ENCODE data around the gene LRMDA. TPM values are rescaled to one million over a fixed set of nuclear protein-coding genes. Genes with fewer than 3 reads are reported as not detected.

LRMDA gene
- total RNA-seq, 6 experiments from 2014 or later = 0.32 TPM; not detected in 5

GRCh38 chr10:75662715-75663114 lies 231.3 kb downstream of the LRMDA start:
- H3K27me3 Mint-ChIP-seq (ENCODE audit: insufficient read depth) = peaks cover 4% of the 10 kb centered on the region; the same call in 1 of the 2 replicates
- no peak overlapping the region for H3K27ac Mint-ChIP-seq

GRCh38 chr10:75663947-75664664 lies 232.7 kb downstream of the LRMDA start:
- no peak for DNase-seq
- Mint-ChIP-seq H3K36me3 (ENCODE audit: low read depth) (no peaks in the 10 kb centered on the region), H3K27ac (no peak overlapping the region), H3K4me1 (ENCODE audit: low read depth) (no peaks in the 10 kb centered on the region), H3K9me3 (no peaks in the 10 kb centered on the region), H3K27me3 (ENCODE audit: insufficient read depth) (peaks cover 5% of the 10 kb centered on the region), H3K4me3 (no peak overlapping the region)
- no peak for TF ChIP-seq CTCF (IDR thresholded peaks at IDR 0.05)

More at GRCh38 chr10:75662715-75663114, 231.3 kb downstream of the LRMDA start:
- H3K9me3 Mint-ChIP-seq = no peaks in the 10 kb centered on the region
- no peak overlapping the region for H3K4me3 Mint-ChIP-seq
- DNase-seq = peak; percentile 3
- no peaks in the 10 kb centered on the region for H3K36me3 Mint-ChIP-seq (ENCODE audit: low read depth)
- TF ChIP-seq CTCF (IDR thresholded peaks at IDR 0.05) = no peak
- no peaks in the 10 kb centered on the region for H3K4me1 Mint-ChIP-seq (ENCODE audit: low read depth)

GRCh38 chr10:75664968-75665367 lies 233.5 kb downstream of the LRMDA start:
- Mint-ChIP-seq H3K9me3 (no peaks in the 10 kb centered on the region), H3K4me3 (no peak overlapping the region), H3K27ac (no peak overlapping the region), H3K27me3 (ENCODE audit: insufficient read depth) (peaks cover 4% of the 10 kb centered on the region), H3K4me1 (ENCODE audit: low read depth) (no peaks in the 10 kb centered on the region), H3K36me3 (ENCODE audit: low read depth) (no peaks in the 10 kb centered on the region)
- no peak for TF ChIP-seq CTCF (IDR thresholded peaks at IDR 0.05)
- DNase-seq = no peak

GRCh38 chr10:75665707-75666106 lies 234.3 kb downstream of the LRMDA start:
- Mint-ChIP-seq H3K27ac (no peak overlapping the region), H3K27me3 (ENCODE audit: insufficient read depth) (peaks cover 4% of the 10 kb centered on the region), H3K4me1 (ENCODE audit: low read depth) (no peaks in the 10 kb centered on the region), H3K4me3 (no peak overlapping the region), H3K9me3 (no peaks in the 10 kb centered on the region), H3K36me3 (ENCODE audit: low read depth) (no peaks in the 10 kb centered on the region)
- TF ChIP-seq CTCF (IDR thresholded peaks at IDR 0.05) = no peak
- DNase-seq = no peak

GRCh38 chr10:75672111-75672671 lies 240.8 kb downstream of the LRMDA start:
- no peak for TF ChIP-seq CTCF (IDR thresholded peaks at IDR 0.05)
- no peaks in the 10 kb centered on the region for H3K9me3 Mint-ChIP-seq
- H3K4me1 Mint-ChIP-seq (ENCODE audit: low read depth) = no peaks in the 10 kb centered on the region
- no peak overlapping the region for H3K4me3 Mint-ChIP-seq
- no peaks in the 10 kb centered on the region for H3K36me3 Mint-ChIP-seq (ENCODE audit: low read depth)
- peaks cover 9% of the 10 kb centered on the region for H3K27me3 Mint-ChIP-seq (ENCODE audit: insufficient read depth)
- no peak overlapping the region for H3K27ac Mint-ChIP-seq
- DNase-seq = no peak
